Stimulated activated naive B cell treated with anti-CD40 and anti-IgM and Interleukin-4, amounts not matched to agents 10 μg/mL and 1 μg/mL and 100 μg/mL, for 72 hours (primary cell): ENCODE measurements around the gene RHOBTB3.
A peak's percentile ranks its signal among the peaks of the same experiment; 100 is the strongest.

Experiments
- ATAC-seq, 2 donors: fragments of 150-1000 bp; cut with Tn5 transposase; replicated peaks; 2 replicates each; pipeline ENCODE4 v1.10.0; 2021; ENCODE audit warnings: moderate library complexity in 1 of 2
- DNase-seq: peaks from one replicate; pipeline ENCODE4 v3.0.0; 2021
- H3K27ac Mint-ChIP-seq: one replicate; pipeline ENCODE4 v1.8.0; 2022; ENCODE audit warnings: mild to moderate bottlenecking, mixed read lengths
- H3K27me3 Mint-ChIP-seq, 2 donors: one replicate each; pipeline ENCODE4 v1.8.0; 2022; ENCODE audit warnings: mixed read lengths in 2 of 2
- H3K36me3 Mint-ChIP-seq, 2 donors: one replicate each; pipeline ENCODE4 v1.8.0; 2022; ENCODE audit warnings: mixed read lengths in 2 of 2, mild to moderate bottlenecking in 1 of 2
- H3K4me1 Mint-ChIP-seq, 2 donors: one replicate each; pipeline ENCODE4 v1.8.0; 2022; ENCODE audit warnings: mixed read lengths in 2 of 2, mild to moderate bottlenecking in 1 of 2
- H3K4me3 Mint-ChIP-seq, 2 donors: one replicate each; pipeline ENCODE4 v1.8.0; 2022; ENCODE audit warnings: mild to moderate bottlenecking in 2 of 2, mixed read lengths in 2 of 2, moderate library complexity in 1 of 2
- H3K9me3 Mint-ChIP-seq, 2 donors: one replicate each; pipeline ENCODE4 v1.8.0; 2022; ENCODE audit warnings: mixed read lengths in 2 of 2, mild to moderate bottlenecking in 1 of 2

The RHOBTB3 gene

DNA sequence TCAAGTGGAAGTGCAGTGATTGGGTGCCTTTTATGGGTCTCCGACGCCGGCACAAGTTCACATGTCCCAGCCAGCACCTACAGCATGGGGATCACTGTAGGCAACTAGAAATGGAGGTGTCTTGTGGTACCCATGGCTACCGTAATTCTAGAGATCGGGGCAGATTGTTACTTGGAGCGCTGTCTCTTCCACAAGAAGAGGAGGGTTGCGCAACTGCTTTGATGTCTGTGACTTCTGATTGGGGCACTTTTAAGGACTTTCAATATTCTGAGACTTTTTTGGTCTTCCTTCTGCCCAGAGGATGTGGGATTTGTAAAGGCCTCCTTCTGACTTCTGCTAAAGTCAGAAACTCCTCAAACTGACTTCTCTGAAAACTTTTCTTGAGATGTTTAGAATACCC is 49.5 kb downstream of the RHOBTB3 start:
- H3K4me3 Mint-ChIP-seq = no peak overlapping the region
- H3K27ac Mint-ChIP-seq = no peak overlapping the region
- no peaks in the 10 kb centered on the region for H3K9me3 Mint-ChIP-seq
- no peaks in the 10 kb centered on the region for H3K36me3 Mint-ChIP-seq
- no peak for ATAC-seq
- no peaks in the 10 kb centered on the region for H3K27me3 Mint-ChIP-seq
- H3K4me1 Mint-ChIP-seq = peaks cover 4 to 7% of the 10 kb centered on the region in 2 donors
- no peak for DNase-seq

DNA sequence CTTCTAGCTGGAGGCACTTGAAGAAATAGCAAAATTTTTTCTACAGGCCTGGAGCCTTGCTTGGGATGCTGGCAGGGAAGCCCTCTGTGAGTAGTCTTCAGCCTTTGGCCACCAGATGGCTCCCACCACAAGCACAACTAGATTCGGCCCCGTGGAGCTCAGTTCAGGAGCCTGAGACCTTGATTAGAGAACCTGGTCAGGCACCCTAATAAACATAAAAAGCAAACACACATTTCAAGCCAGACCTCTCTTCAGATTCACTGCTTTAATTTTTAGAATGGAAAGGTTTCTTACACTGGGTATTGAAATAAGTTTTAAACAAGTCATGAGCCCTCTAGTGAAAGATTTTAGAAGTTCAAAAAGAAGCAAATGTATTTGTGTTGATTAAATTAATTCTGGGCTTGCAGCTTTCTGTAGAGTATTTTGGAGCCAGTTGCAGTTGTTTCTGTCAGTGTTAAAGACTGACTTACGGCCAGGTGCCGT is 50.0 kb downstream of the RHOBTB3 start:
- Mint-ChIP-seq H3K9me3 (no peaks in the 10 kb centered on the region), H3K27me3 (no peaks in the 10 kb centered on the region), H3K4me3 (peak overlapping the region; percentile 48 to 66), H3K4me1 (peaks cover 4 to 7% of the 10 kb centered on the region in 2 donors), H3K27ac (no peak overlapping the region), H3K36me3 (no peaks in the 10 kb centered on the region)
- DNase-seq (peak; percentile 61), ATAC-seq (peak; percentile 99 to 100)

DNA sequence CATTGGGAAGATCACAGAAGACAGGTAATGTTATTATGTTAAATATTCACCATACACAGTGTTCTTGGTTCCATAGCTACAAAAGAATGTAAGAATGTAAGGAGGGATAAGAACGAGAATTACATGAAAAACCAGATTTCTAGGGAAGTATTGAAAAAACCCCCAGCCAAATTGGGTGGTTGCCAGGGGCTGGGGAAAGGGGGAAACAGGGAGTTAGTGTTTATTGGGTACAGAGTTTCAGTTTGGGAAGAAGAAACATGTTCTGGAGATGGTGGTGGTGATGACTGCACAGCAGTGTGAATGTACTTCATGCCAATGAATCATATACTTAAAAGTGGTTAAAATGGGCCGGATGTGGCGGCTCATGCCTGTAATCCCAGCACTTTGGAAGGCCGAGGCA is 51.0 kb downstream of the RHOBTB3 start:
- ATAC-seq (no peak), DNase-seq (no peak)
- H3K27me3 Mint-ChIP-seq = no peaks in the 10 kb centered on the region
- H3K4me3 Mint-ChIP-seq = no peak overlapping the region
- peak overlapping the region; percentile 59 for H3K27ac Mint-ChIP-seq
- no peaks in the 10 kb centered on the region for H3K9me3 Mint-ChIP-seq
- H3K36me3 Mint-ChIP-seq = no peaks in the 10 kb centered on the region
- peaks cover 4 to 7% of the 10 kb centered on the region in 2 donors for H3K4me1 Mint-ChIP-seq

DNA sequence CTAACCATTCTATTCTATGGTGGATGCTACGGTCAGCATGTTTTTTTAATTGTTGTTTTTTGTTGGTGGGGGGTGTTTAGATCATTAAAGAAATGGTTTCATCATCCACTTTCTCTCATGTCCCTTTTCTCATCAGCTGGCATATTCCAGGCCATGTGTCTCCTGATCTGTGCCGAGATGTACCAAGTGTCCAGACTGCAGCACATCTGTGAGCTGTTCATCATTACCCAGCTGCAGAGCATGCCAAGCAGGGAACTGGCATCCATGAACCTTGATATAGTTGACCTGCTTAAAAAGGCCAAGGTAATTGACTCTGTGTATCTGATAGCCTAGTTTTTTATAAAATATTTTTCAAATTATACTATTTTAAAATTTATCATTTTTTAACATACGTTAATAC is 52.5 kb downstream of the RHOBTB3 start:
- no peaks in the 10 kb centered on the region for H3K9me3 Mint-ChIP-seq
- DNase-seq (no peak), ATAC-seq (no peak)
- no peaks in the 10 kb centered on the region for H3K36me3 Mint-ChIP-seq
- peaks cover 4 to 7% of the 10 kb centered on the region in 2 donors for H3K4me1 Mint-ChIP-seq
- no peak overlapping the region for H3K4me3 Mint-ChIP-seq
- no peak overlapping the region for H3K27ac Mint-ChIP-seq
- H3K27me3 Mint-ChIP-seq = no peaks in the 10 kb centered on the region

DNA sequence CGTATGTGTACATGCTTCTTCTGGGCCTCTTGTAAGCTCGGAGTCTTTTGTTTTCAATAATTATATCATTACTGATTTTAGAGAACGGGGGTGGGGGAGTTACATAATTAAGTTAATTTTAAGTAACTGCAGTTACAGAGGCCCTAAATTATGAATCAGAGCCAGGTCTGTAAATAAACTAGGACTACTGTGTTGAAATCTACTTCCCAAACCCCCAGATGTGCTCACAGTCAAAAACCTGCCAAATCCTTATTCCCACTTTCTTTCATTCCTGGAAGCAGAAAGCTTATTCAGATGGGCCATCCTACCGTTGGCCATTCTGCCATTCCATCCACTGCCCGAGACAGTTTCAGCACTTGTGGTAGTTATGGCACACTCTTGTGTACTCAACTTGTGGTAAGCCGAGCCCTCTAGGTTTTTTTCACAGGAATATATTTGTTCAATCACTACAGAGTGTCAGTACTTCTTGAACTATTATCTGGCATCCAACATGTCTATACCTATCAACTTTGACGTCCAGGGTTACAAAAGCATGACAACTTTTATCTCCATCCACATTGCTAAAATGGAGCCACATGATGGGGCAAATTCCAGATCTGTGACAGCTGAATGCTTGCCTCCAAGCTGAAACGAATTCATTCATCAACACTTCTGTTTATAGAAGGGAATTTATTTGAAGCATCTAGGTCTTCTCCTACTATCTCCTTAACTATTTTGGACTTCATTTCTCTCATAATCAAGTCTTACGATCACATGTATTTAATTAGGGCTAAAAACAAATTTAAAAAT is 53.6 kb downstream of the RHOBTB3 start:
- Mint-ChIP-seq H3K36me3 (no peaks in the 10 kb centered on the region), H3K27ac (no peak overlapping the region), H3K9me3 (no peaks in the 10 kb centered on the region), H3K4me3 (no peak overlapping the region), H3K4me1 (peaks cover 6 to 12% of the 10 kb centered on the region in 2 donors), H3K27me3 (no peaks in the 10 kb centered on the region)
- DNase-seq (no peak), ATAC-seq (no peak)

DNA sequence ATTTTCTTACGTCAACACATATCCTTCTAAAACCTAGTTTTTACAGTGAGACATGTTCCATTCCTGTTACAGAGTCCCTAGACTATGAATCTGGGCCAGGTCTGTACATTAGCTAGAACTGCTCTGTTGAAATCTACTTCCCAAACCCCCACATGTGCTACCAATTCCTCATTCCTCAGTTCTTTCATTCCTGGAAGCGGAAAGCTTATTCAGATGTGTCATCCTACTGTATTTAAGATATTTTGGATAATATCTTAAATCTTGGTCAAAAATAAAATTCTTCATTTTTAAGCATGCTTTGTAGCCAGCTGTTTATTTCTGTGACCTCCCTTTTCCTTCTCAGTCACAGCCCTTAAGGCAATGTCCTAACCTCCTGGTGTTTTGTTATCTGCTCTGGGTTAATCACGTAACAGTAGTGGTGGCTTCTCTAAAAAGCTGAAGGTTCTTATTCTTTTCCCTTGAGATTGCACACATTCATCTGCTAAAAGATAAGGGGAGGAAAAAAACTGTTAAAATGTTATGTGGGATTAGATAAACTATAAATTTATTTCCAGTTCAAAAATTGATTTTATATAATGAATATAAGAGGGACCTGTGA is 55.8 kb downstream of the RHOBTB3 start:
- Mint-ChIP-seq H3K27ac (no peak overlapping the region), H3K4me1 (peaks cover 4 to 6% of the 10 kb centered on the region in 2 donors), H3K4me3 (no peak overlapping the region), H3K9me3 (no peaks in the 10 kb centered on the region), H3K27me3 (no peaks in the 10 kb centered on the region), H3K36me3 (no peaks in the 10 kb centered on the region)
- no peak for ATAC-seq
- DNase-seq = no peak

DNA sequence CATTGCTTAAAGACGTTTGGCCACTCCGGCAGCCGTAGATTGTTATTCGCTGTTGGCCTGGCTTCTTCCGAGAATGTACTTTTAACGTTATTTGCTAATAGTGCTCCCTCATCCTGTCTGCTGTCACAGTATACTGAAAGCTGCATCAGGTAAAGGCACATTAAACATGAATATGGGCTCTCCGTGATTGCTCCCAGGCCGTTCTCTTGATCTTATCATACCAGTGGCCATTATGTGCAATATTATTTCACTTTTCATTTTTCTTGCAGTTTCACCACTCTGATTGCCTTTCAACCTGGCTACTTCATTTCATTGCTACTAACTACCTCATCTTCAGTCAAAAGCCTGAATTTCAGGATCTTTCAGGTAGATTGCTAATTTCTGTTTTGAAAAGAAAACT is 57.4 kb downstream of the RHOBTB3 start:
- H3K9me3 Mint-ChIP-seq = no peaks in the 10 kb centered on the region
- no peak overlapping the region for H3K4me3 Mint-ChIP-seq
- H3K4me1 Mint-ChIP-seq = peaks cover 2 to 6% of the 10 kb centered on the region in 2 donors
- H3K36me3 Mint-ChIP-seq = no peaks in the 10 kb centered on the region
- ATAC-seq (no peak), DNase-seq (no peak)
- H3K27me3 Mint-ChIP-seq = no peaks in the 10 kb centered on the region
- H3K27ac Mint-ChIP-seq = no peak overlapping the region

DNA sequence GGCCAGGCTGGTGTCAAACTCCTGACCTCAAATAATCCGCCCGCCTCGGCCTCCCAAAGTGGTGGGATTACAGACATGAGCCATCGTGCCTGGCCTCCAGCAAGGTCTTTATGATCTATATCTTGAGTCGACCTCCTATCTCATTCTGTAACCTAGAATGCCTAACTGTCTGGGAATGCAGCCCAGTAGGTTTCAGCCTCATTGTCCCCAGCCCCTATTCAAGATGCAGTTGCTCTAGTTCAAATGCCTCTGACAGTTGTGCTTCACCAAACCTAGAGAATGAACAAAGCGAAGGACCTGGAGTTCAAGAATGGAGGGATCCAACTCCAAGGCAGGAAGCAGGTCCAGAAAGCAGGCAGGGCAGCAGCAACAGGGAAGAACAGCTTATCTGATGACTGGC is 60.6 kb downstream of the RHOBTB3 start:
- Mint-ChIP-seq H3K27ac (no peak overlapping the region), H3K4me1 (peaks cover 2 to 6% of the 10 kb centered on the region in 2 donors), H3K4me3 (no peak overlapping the region), H3K36me3 (no peaks in the 10 kb centered on the region), H3K27me3 (no peaks in the 10 kb centered on the region), H3K9me3 (no peaks in the 10 kb centered on the region)
- no peak for ATAC-seq
- no peak for DNase-seq

DNA sequence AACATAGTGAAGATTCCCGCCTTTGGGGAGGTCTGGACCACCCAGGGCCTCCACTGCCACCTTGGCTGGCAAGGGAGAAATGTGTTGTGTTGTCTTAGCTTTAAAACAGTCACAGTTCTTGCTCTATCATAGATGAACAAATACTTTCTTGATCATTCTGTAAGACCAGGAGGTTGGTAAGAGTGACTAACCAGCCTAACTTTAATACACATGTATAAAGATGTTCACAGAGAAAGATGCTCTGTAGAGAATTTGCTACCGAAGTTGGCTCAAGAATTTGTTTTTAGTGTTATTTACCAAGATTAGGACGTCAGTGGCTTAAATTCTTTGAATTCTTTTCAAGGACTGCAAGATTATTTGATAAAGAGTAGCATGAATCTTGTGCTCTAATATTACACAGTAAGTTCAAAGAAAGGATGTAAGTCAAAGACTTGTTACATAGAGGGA is 63.0 kb downstream of the RHOBTB3 start:
- H3K4me1 Mint-ChIP-seq = peaks cover 2 to 6% of the 10 kb centered on the region in 2 donors

DNA sequence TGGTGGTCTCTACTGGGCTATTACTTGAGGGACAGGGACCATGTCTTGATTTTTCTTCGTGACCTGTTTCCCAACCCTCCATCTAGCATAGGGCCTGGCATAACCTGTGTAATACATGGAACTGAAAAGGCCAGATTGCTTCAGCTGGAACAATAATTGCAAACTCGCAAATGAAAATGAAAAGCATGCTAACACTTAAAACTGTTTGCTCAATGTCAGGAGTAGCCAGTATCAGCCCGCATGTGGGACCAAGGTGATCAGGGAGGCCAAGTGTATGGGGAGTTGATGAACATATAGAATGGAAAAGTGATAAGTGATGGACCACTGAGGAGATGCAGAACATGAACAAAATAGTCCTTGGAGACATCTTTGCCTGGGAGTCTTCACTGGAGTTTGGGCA is 66.2 kb downstream of the RHOBTB3 start:
- Mint-ChIP-seq H3K4me1 (no peaks in the 10 kb centered on the region), H3K9me3 (no peaks in the 10 kb centered on the region), H3K4me3 (no peak overlapping the region), H3K27ac (no peak overlapping the region), H3K36me3 (peaks cover 0 to 3% of the 10 kb centered on the region in 2 donors), H3K27me3 (no peaks in the 10 kb centered on the region)
- ATAC-seq (no peak), DNase-seq (no peak)

More for the DNA sequence above, 63.0 kb downstream of the RHOBTB3 start:
- Mint-ChIP-seq H3K9me3 (no peaks in the 10 kb centered on the region), H3K27me3 (no peaks in the 10 kb centered on the region), H3K4me3 (no peak overlapping the region), H3K36me3 (no peaks in the 10 kb centered on the region), H3K27ac (no peak overlapping the region)
- ATAC-seq (no peak), DNase-seq (no peak)

DNA sequence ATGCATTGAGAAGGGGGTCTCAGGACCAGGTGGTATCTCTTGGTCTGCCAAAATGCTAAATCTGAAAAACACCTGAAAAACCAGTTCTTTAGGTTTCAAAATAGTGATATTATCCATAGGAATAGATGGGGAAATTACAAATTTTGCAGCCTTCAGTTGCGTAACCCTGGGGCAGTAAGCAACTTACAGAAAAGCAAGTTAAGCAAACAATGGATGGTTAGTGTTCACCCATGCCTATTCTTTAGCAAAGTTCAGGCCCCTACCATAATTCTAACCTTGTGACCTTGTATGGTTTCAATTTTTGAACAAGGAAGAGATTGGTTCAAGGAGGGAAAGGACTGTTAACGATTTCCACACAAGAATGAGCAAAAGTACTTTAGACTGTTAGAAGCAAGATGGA is 66.9 kb downstream of the RHOBTB3 start:
- ATAC-seq (no peak), DNase-seq (no peak)
- Mint-ChIP-seq H3K36me3 (peaks cover 0 to 3% of the 10 kb centered on the region in 2 donors), H3K4me1 (no peaks in the 10 kb centered on the region), H3K27ac (no peak overlapping the region), H3K27me3 (no peaks in the 10 kb centered on the region), H3K9me3 (no peaks in the 10 kb centered on the region), H3K4me3 (no peak overlapping the region)

DNA sequence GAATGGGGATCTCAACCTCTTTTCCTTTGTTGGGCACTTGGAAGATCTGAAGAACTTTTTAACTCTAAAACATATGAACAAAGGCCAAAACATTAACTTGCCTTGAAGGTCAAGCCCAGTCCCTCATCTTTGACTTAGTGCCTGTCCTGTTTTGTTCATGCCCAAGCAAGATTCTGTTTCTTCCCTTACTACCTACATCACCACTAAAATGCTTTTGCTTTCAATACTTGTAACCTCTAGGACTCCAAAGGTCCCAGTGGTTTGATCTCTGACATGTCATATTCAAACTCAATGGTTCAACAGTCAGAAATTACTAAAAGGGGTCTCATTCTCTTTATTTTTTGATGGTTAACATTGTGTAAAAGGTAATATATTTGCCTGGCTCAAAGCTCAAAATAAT is 67.4 kb downstream of the RHOBTB3 start:
- no peak for DNase-seq
- Mint-ChIP-seq H3K27ac (no peak overlapping the region), H3K27me3 (no peaks in the 10 kb centered on the region), H3K4me3 (no peak overlapping the region), H3K36me3 (peaks cover 0 to 3% of the 10 kb centered on the region in 2 donors), H3K4me1 (no peaks in the 10 kb centered on the region), H3K9me3 (no peaks in the 10 kb centered on the region)
- ATAC-seq = no peak

DNA sequence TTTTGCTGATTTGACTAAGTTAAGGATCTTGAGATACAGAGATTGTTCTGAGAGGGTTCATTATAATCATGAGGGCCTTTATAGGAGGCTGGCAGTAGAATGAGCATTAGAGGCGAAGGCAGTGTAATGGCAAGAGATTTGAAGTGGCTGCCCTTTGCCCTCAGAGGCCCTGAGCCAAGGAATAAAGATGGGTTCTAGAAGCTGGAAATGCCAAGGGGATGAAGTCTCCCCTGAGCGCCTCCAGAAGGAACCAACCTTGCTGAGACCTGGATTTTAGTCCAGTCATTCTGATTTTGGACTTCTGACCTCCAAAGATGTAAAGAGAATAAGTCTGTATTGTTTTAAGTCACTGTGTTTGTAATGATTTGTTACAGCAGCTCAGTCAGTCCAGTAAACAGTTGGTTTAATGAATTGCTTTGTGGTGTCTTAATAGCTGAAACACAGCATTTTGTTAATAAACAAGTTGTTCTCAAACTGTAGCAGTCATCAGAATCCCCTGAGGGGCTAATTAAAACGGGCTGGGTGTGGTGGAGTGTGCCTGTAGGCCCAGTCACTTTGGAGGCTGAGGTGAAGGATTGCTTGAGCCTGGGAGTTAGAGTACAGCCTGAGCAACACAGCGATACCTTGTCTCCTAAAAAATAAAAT is 68.2 kb downstream of the RHOBTB3 start:
- Mint-ChIP-seq H3K9me3 (no peaks in the 10 kb centered on the region), H3K27me3 (no peaks in the 10 kb centered on the region), H3K36me3 (peaks cover 2 to 3% of the 10 kb centered on the region in 2 donors), H3K4me3 (no peak overlapping the region), H3K27ac (no peak overlapping the region), H3K4me1 (no peaks in the 10 kb centered on the region)
- ATAC-seq (no peak), DNase-seq (no peak)

DNA sequence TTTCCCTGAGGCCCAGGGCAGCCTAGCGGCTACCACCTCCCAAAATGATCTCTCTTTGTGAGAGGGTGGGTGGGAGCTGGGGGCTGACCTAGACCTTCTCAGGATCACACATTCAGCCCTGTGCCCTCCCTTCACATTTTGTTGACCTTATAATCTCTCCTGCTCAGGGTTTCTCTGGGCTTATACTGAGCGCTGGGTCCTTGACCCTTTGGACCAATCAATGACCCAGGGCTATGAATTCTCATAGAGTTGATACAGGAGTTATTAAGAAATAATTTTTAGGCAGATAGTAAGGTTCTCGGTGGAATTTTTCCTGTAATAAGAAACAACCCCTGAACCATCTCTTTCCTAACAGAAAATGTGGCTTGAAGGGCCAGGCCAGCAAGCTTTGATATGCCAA is 69.4 kb downstream of the RHOBTB3 start:
- ATAC-seq (no peak), DNase-seq (no peak)
- H3K27me3 Mint-ChIP-seq = no peaks in the 10 kb centered on the region
- no peaks in the 10 kb centered on the region for H3K9me3 Mint-ChIP-seq
- no peaks in the 10 kb centered on the region for H3K4me1 Mint-ChIP-seq
- H3K27ac Mint-ChIP-seq = no peak overlapping the region
- peaks cover 3% of the 10 kb centered on the region in 2 donors for H3K36me3 Mint-ChIP-seq
- no peak overlapping the region for H3K4me3 Mint-ChIP-seq

DNA sequence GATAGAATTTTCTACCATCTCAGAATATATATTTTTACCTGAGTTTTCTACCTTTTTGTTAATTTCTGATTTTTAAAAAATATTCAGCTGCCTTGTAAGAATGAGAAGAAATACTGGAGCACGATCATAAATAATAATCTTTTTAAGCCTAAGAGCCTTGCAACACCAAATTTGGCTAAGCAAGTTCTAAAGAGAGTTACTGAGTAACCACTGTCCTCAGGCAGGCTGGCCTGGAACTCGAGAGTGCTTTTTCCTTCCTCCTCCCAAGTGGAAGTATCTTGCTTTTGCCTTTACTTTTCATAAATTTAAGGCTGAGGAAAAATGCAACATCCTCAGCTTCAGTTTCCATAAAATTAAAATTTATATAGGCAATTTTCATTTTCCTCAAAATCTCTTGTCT is 70.4 kb downstream of the RHOBTB3 start:
- DNase-seq = no peak
- Mint-ChIP-seq H3K27ac (no peak overlapping the region), H3K4me3 (no peak overlapping the region), H3K4me1 (no peaks in the 10 kb centered on the region), H3K36me3 (peaks cover 3% of the 10 kb centered on the region in 2 donors), H3K9me3 (no peaks in the 10 kb centered on the region), H3K27me3 (no peaks in the 10 kb centered on the region)
- no peak for ATAC-seq
